GM12878 (cell line): Measurements from ENCODE around the gene ATF6. TPM values are rescaled to one million over a fixed set of nuclear protein-coding genes. Genes with fewer than 3 reads are reported as not detected.

ENCODE experiments used
- ATAC-seq: fragments of 200-7000 bp; cut with Tn5 transposase; 3 replicates; pipeline ENCODE4 v1.9.1; 2020; ENCODE audit warnings: mild to moderate bottlenecking, moderate library complexity
- Bru-seq: library from RNA; stranded (reverse); fragments of 400-500 nt; gene quantifications from one replicate; lab custom pipeline; 2021; lab: Mats Ljungman, UMichigan
- BruChase-seq, 2 experiments: library from RNA; stranded (reverse); fragments of 400-500 nt; gene quantifications; one replicate each; lab custom pipeline; 2021; lab: Mats Ljungman, UMichigan
- BruUV-seq: library from RNA; stranded (reverse); fragments of 400-500 nt; replicated peaks from 2 replicates; lab custom pipeline; 2021; lab: Mats Ljungman, UMichigan
- CTCF ChIA-PET: fragments of 300-600 bp; sonication (Branson Sonifier 250); formaldehyde crosslinking; extraction: SDS; loops from one replicate; lab custom pipeline; 2021; ENCODE audit warnings: inconsistent platforms; lab: Yijun Ruan, JAX
- POLR2A ChIA-PET: fragments of 350-600 bp; formaldehyde crosslinking; extraction: SDS; loops from one replicate; lab custom pipeline; 2021; ENCODE audit warnings: inconsistent platforms; lab: Charles Lee
- RAD21 ChIA-PET: fragments of 300-600 bp; sonication (Branson Sonifier 250); formaldehyde crosslinking; loops from one replicate; lab custom pipeline; 2023; ENCODE audit warnings: antibody characterized with exemption; ENCODE audit not compliant: unreplicated experiment; lab: Charles Lee
- SMC1A ChIA-PET: fragments of 300-600 bp; sonication (Branson Sonifier 250); formaldehyde crosslinking; loops from one replicate; lab custom pipeline; 2023; ENCODE audit not compliant: unreplicated experiment, uncharacterized antibody; lab: Charles Lee
- DNase-seq: peaks from one replicate; pipeline ENCODE4 v3.0.0-alpha.2; 2011; ENCODE audit warnings: low read depth, low spot score
- FAIRE-seq: peaks from 3 replicates; lab custom pipeline; 2011; peaks lifted over from hg19 to GRCh38; lab: Jason Lieb, UNC
- H2AFZ ChIP-seq: 2 replicates; pipeline ENCODE4 v1.6.0; 2011; ENCODE audit warnings: low read depth, low read length, control low read depth; ENCODE audit not compliant: control insufficient read depth
- H3K27ac ChIP-seq: 2 replicates; pipeline ENCODE4 v1.5.1; 2011; ENCODE audit warnings: control low read depth; ENCODE audit not compliant: control insufficient read depth, insufficient read depth
- H3K27me3 ChIP-seq, 2 experiments: replicated peaks in 1 of 2; 2 replicates each; pipeline versions ENCODE4 v1.6.0 to v1.6.1; 2011; ENCODE audit warnings: low read length in 1 of 2; ENCODE audit not compliant: control insufficient read depth in 2 of 2, insufficient read depth in 2 of 2
- H3K36me3 ChIP-seq, 2 experiments: 2 replicates each; pipeline ENCODE4 v1.5.1; 2011; ENCODE audit warnings: low read length in 1 of 2; ENCODE audit not compliant: control insufficient read depth in 2 of 2, insufficient read depth in 2 of 2
- H3K4me1 ChIP-seq: 2 replicates; pipeline ENCODE4 v1.6.1; 2011; ENCODE audit warnings: mild to moderate bottlenecking, low read length, moderate library complexity, mixed read lengths; ENCODE audit not compliant: control insufficient read depth, insufficient read depth
- H3K4me2 ChIP-seq: 2 replicates; pipeline ENCODE4 v1.6.0; 2011; ENCODE audit warnings: control low read depth; ENCODE audit not compliant: control insufficient read depth, insufficient read depth
- H3K4me3 ChIP-seq: fragments of 200-600 bp; sonication (generic); 2 replicates; pipeline ENCODE4 v1.5.1; 2016
- H3K79me2 ChIP-seq: 2 replicates; pipeline ENCODE4 v1.6.0; 2011; ENCODE audit warnings: low read length; ENCODE audit not compliant: control insufficient read depth, insufficient read depth
- H3K9ac ChIP-seq: 2 replicates; pipeline ENCODE4 v1.8.0; 2011; ENCODE audit warnings: low read length, control low read depth, mixed read lengths; ENCODE audit not compliant: control insufficient read depth, insufficient read depth
- H3K9me3 ChIP-seq: replicated peaks from 3 replicates; pipeline ENCODE4 v1.5.1; 2011; ENCODE audit warnings: mild to moderate bottlenecking, low read length; ENCODE audit not compliant: control insufficient read depth, insufficient read depth
- H4K20me1 ChIP-seq: 2 replicates; pipeline ENCODE4 v1.6.0; 2011; ENCODE audit not compliant: control insufficient read depth, insufficient read depth
- CREB1 ChIP-seq: IDR thresholded peaks from 2 replicates; pipeline ENCODE4 v1.6.1; 2012; ENCODE audit warnings: low read depth, mild to moderate bottlenecking, inconsistent platforms
- NFYA ChIP-seq: IDR thresholded peaks from 2 replicates; pipeline ENCODE4 v1.6.1; 2011; ENCODE audit warnings: low read depth, mild to moderate bottlenecking, low read length, improper control_type of control experiment, borderline replicate concordance
- RUNX3 ChIP-seq: IDR thresholded peaks from 2 replicates; pipeline ENCODE4 v1.6.1; 2012; ENCODE audit warnings: low read length, inconsistent platforms
- SUZ12 ChIP-seq: fragments of 200-600 bp; sonication (generic); IDR thresholded peaks from one replicate; pipeline ENCODE4 v1.6.1; 2018; ENCODE audit warnings: antibody characterized with exemption, mild to moderate bottlenecking; ENCODE audit not compliant: unreplicated experiment
- TAF1 ChIP-seq: IDR thresholded peaks from 2 replicates; pipeline ENCODE4 v1.6.1; 2011; ENCODE audit warnings: mild to moderate bottlenecking, low read depth, low read length, borderline replicate concordance
- WGBS: methylation state at CpG from one replicate; pipeline ENCODE4 v1.1.6; 2016; ENCODE audit warnings: low lambda C conversion rate; ENCODE audit not compliant: insufficient replicate concordance, insufficient coverage; ENCODE audit errors: missing lambda C conversion rate; 5-methylcytosine and 5-hydroxymethylcytosine counted together
- in situ Hi-C: fragments of 300-500 bp; cut with MboI; formaldehyde crosslinking; loops from 9 replicates; pipeline ENCODE4 v1.14.3; 2018; ENCODE audit warnings: mixed read lengths
- intact Hi-C: fragments of 100-400 bp; cut with micrococcal nuclease; formaldehyde crosslinking; loops from one replicate; pipeline ENCODE4 v1.14.2; 2022; ENCODE audit not compliant: unreplicated experiment
- long read RNA-seq, 2 experiments: library from polyadenylated mRNA; unstranded; transcript quantifications; one replicate each; pipeline ENCODE4 v2.0.0, GENCODE V29; 2019 to 2020
- polyA minus RNA-seq, 3 experiments: library from RNA; depleted of rRNA, polyadenylated mRNA; stranded (reverse); fragments of >200 nt; gene quantifications; 2 replicates each; pipeline ENCODE4 v1.2.3, GENCODE V29; 2011
- polyA plus RNA-seq, 11 experiments: library from polyadenylated mRNA; depleted of rRNA in 4 of 11; unstranded in 6 of 11; stranded (reverse) in 5 of 11; fragments of >200 nt; fragmentation: Nextera tagmentation in 4 of 11; fragmentation: Illumina TruSeq in 1 of 11; extraction: Ambion mirVana in 4 of 11; extraction: Trizol in 1 of 11; gene quantifications; 1 replicate in 1 of 11; 2 replicates in 10 of 11; pipeline versions ENCODE4 v1.2.1 to v1.2.3, GENCODE V29; 2011 to 2016; ENCODE audit warnings: inconsistent platforms in 2 of 11, missing spikeins in 2 of 11, low read depth in 1 of 11
- total RNA-seq, 4 experiments: library from RNA; depleted of rRNA in 3 of 4; stranded (reverse); fragments of >200 nt in 3 of 4; fragmentation: Illumina TruSeq in 1 of 4; extraction: Trizol in 1 of 4; gene quantifications; 2 replicates each; pipeline versions ENCODE4 v1.2.1 to v1.2.3, GENCODE V29; 2013 to 2021
- TF ChIP-seq, protein P1 (sequence below): fragments of 450-650 bp; IDR thresholded peaks from 2 replicates; pipeline ENCODE4 v1.6.1; 2017; ENCODE audit warnings: mild to moderate bottlenecking, low read depth, inconsistent platforms; ENCODE audit not compliant: poor library complexity, severe bottlenecking
- TF ChIP-seq, protein P2 (sequence below): IDR thresholded peaks from 2 replicates; pipeline ENCODE4 v1.6.1; 2011; ENCODE audit warnings: borderline replicate concordance, low read depth, mild to moderate bottlenecking, moderate library complexity, low read length; ENCODE audit not compliant: insufficient read depth, poor library complexity, severe bottlenecking

Gene ATF6, protein sequence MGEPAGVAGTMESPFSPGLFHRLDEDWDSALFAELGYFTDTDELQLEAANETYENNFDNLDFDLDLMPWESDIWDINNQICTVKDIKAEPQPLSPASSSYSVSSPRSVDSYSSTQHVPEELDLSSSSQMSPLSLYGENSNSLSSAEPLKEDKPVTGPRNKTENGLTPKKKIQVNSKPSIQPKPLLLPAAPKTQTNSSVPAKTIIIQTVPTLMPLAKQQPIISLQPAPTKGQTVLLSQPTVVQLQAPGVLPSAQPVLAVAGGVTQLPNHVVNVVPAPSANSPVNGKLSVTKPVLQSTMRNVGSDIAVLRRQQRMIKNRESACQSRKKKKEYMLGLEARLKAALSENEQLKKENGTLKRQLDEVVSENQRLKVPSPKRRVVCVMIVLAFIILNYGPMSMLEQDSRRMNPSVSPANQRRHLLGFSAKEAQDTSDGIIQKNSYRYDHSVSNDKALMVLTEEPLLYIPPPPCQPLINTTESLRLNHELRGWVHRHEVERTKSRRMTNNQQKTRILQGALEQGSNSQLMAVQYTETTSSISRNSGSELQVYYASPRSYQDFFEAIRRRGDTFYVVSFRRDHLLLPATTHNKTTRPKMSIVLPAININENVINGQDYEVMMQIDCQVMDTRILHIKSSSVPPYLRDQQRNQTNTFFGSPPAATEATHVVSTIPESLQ
- 65.7 and 71.1 TPM in 2 replicates for total RNA-seq (2013; cell fraction: nucleolus; rRNA removed)
- total RNA-seq (2014; rRNA removed) (15.2 and 18.0 TPM in 2 replicates), total RNA-seq (2014; rRNA removed; fragmentation: Illumina TruSeq; extraction: Trizol) (23.0 and 23.3 TPM in 2 replicates), total RNA-seq (2021) (17.0 and 17.5 TPM in 2 replicates), polyA plus RNA-seq (2011; rRNA removed) (24.3 and 30.4 TPM in 2 replicates), polyA plus RNA-seq (2014; fragmentation: Illumina TruSeq; extraction: Trizol) (19.2 and 23.8 TPM in 2 replicates), polyA plus RNA-seq (2014; fragmentation: Nextera tagmentation; extraction: Ambion mirVana) (1 to 10 TPM; 7.8 to 8.9 TPM), polyA plus RNA-seq (2014; rRNA removed) (10.3 and 11.7 TPM in 2 replicates), polyA plus RNA-seq (2016; fragmentation: Nextera tagmentation; extraction: Ambion mirVana) (10 to 100 TPM; 12.9 to 14.2 TPM), polyA minus RNA-seq (2011; rRNA and poly(A)+ RNA removed) (29.3 and 33.2 TPM in 2 replicates), Bru-seq, nascent RNA (percentile 85 among the genes with signal in this experiment), BruChase-seq, experiment 1, labeled RNA remaining after a 6-hour chase (percentile 79 among the genes with signal in this experiment), BruChase-seq, experiment 2, labeled RNA remaining after a 2-hour chase (percentile 82 among the genes with signal in this experiment)
- 7.1 TPM for polyA plus RNA-seq (2011; ENCODE audit: low read depth)
- polyA plus RNA-seq (2011; cell fraction: cytosol; rRNA removed), result 12.7 and 14.3 TPM in 2 replicates
- polyA plus RNA-seq (2011; cell fraction: nucleus; rRNA removed), result 9.5 and 10.7 TPM in 2 replicates
- 9.9 and 11.2 TPM in 2 replicates for polyA plus RNA-seq (2012)
- polyA minus RNA-seq (2011; cell fraction: cytosol; rRNA and poly(A)+ RNA removed), result 7.4 and 8.7 TPM in 2 replicates
- 21.9 and 29.9 TPM in 2 replicates for polyA minus RNA-seq (2011; cell fraction: nucleus; rRNA and poly(A)+ RNA removed)
- long read RNA-seq, experiment 1, full-length matches to known transcripts, result 16 of 21 reads
- long read RNA-seq, experiment 1, partial matches to known transcripts, result 1 of 21 reads
- long read RNA-seq, experiment 1, other reads (novel, unspliced or antisense), result 4 of 21 reads
- long read RNA-seq, experiment 2, full-length matches to known transcripts, result 240 of 311 reads
- long read RNA-seq, experiment 2, partial matches to known transcripts, result 23 of 311 reads
- long read RNA-seq, experiment 2, other reads (novel, unspliced or antisense), result 48 of 311 reads

DNA sequence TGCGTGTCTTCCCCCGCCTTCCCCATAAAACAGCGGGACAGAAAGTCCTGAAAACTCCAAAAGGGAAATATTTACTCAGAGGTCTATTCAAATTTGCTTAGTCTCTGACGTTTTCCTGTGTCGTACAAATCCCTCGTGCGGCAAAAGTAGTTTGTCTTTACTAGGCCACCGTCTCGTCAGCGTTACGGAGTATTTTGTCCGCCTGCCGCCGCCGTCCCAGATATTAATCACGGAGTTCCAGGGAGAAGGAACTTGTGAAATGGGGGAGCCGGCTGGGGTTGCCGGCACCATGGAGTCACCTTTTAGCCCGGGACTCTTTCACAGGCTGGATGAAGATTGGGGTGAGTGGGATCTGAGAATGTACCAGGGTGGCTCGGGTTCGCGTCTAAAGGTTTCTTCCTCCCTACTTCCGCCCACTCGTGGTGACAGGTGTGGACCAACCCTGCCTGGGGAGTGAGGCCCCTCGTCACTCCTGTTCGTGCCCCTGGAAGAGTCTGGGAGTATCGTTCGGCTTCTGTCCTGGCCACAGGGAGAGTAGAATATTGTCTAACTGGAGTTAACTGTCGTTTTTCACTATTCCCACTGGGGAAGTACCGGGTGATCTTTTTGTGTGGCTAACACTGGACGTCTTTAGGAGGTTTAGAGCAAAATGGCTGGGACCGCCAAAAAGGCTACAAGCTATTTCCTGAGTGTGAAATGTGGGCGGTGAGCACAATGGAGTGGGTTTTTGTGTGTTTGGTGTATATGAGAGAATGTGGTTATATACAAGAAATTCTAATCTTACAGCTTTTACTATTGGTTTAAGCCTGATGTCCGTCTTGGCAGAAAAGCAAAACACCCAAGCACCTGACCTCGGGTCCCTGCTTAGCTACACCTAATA is at the start of gene ATF6:
Gene ATF6 (plus strand): TSS at position 219 of the 880 bp plus-strand sequence. CDS start 41 bp downstream, at position 260.
- in situ Hi-C loops, result no loop called here
- peaks cover 13% of the 10 kb centered on the region for H3K4me1 ChIP-seq
- FAIRE-seq (peak; percentile 80), ATAC-seq (peak; percentile 76), DNase-seq (peak; percentile 72)
- peaks cover 60% of the 10 kb centered on the region for H3K79me2 ChIP-seq
- H3K4me3 ChIP-seq, result peak within 1 kb of the TSS; percentile 92
- H3K36me3 ChIP-seq, result no peaks in the 10 kb centered on the region
- CTCF ChIA-PET, result interaction anchor here (1.2 to 2.1 kb wide), 5 partner anchors 9 to 279 kb away, joined by 3 to 10 read pairs (median 7); partner anchors contain the start of gene DUSP12
- POLR2A ChIA-PET, result interaction anchor here (0.6 to 1.2 kb wide), 2 partner anchors 17 to 79 kb away, joined by 4 to 8 read pairs; partner anchors contain the start of gene DUSP12
- RAD21 ChIA-PET, result interaction anchor here (0.8 to 1.4 kb wide), 2 partner anchors 10 to 17 kb away, joined by 3 to 5 read pairs; partner anchors contain the start of gene DUSP12
- TSS peak; percentile 75 for BruUV-seq
- peak within 1 kb of the TSS; percentile 94 for H3K4me2 ChIP-seq
- SMC1A ChIA-PET, result interaction anchor here (0.9 to 1.2 kb wide), 2 partner anchors 10 to 278 kb away, joined by 3 to 4 read pairs; no protein-coding TSS in a partner anchor
- H3K27ac ChIP-seq, result peak within 1 kb of the TSS; percentile 93
- no peaks in the 10 kb centered on the region for H4K20me1 ChIP-seq
- WGBS, result under 1% methylated on average over 35 of the region's 35 CpGs
- intact Hi-C loops, result no loop called here
- no peaks in the 10 kb centered on the region for H3K9me3 ChIP-seq
- H3K9ac ChIP-seq, result peak within 1 kb of the TSS; percentile 96
- H3K27me3 ChIP-seq, result no peaks in the 10 kb centered on the region
- peak within 1 kb of the TSS; percentile 63 for H2AFZ ChIP-seq
- TF ChIP-seq TAF1 (peak; percentile 89; the same call in 1 of the 2 replicates), NFYA (no peak), CREB1 (peak; percentile 98), SUZ12 (no peak), RUNX3 (peak; percentile 59)
- TF ChIP-seq, protein P1, sequence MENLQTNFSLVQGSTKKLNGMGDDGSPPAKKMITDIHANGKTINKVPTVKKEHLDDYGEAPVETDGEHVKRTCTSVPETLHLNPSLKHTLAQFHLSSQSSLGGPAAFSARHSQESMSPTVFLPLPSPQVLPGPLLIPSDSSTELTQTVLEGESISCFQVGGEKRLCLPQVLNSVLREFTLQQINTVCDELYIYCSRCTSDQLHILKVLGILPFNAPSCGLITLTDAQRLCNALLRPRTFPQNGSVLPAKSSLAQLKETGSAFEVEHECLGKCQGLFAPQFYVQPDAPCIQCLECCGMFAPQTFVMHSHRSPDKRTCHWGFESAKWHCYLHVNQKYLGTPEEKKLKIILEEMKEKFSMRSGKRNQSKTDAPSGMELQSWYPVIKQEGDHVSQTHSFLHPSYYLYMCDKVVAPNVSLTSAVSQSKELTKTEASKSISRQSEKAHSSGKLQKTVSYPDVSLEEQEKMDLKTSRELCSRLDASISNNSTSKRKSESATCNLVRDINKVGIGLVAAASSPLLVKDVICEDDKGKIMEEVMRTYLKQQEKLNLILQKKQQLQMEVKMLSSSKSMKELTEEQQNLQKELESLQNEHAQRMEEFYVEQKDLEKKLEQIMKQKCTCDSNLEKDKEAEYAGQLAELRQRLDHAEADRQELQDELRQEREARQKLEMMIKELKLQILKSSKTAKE, result peak; percentile 79
- TF ChIP-seq, protein P2, sequence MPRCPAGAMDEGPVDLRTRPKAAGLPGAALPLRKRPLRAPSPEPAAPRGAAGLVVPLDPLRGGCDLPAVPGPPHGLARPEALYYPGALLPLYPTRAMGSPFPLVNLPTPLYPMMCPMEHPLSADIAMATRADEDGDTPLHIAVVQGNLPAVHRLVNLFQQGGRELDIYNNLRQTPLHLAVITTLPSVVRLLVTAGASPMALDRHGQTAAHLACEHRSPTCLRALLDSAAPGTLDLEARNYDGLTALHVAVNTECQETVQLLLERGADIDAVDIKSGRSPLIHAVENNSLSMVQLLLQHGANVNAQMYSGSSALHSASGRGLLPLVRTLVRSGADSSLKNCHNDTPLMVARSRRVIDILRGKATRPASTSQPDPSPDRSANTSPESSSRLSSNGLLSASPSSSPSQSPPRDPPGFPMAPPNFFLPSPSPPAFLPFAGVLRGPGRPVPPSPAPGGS, result no peak
